Kidney glomerular epithelial cell (primary cell): Measurements from ENCODE around the gene PTPRN2.

Experiments
- DNase-seq: peaks from one replicate; lab custom pipeline; 2025; lab: John Stamatoyannopoulos, UW

Gene PTPRN2

GRCh38 chr7:158015403-158016179 lies 572.0 kb downstream of the PTPRN2 start:
- no peak for DNase-seq

- DNase-seq, result no peak
These were observed 572.6 kb downstream of the PTPRN2 start for GRCh38 chr7:158014976-158015375.

- no peak for DNase-seq
These were observed 574.4 kb downstream of the PTPRN2 start for GRCh38 chr7:158013085-158013668.

GRCh38 chr7:158011941-158012340 lies 575.7 kb downstream of the PTPRN2 start:
- DNase-seq, result no peak

GRCh38 chr7:158010961-158011693 lies 576.5 kb downstream of the PTPRN2 start:
- DNase-seq, result no peak

GRCh38 chr7:158009886-158010285 lies 577.7 kb downstream of the PTPRN2 start:
- no peak for DNase-seq

GRCh38 chr7:158008267-158008666 lies 579.4 kb downstream of the PTPRN2 start:
- DNase-seq, result no peak

GRCh38 chr7:158007697-158008257 lies 579.8 kb downstream of the PTPRN2 start:
- DNase-seq, result no peak

GRCh38 chr7:158006841-158007696 lies 580.6 kb downstream of the PTPRN2 start:
- DNase-seq, result no peak

GRCh38 chr7:158005531-158005930 lies 582.1 kb downstream of the PTPRN2 start:
- no peak for DNase-seq

- no peak for DNase-seq
These were observed 583.5 kb downstream of the PTPRN2 start for GRCh38 chr7:158004123-158004490.

GRCh38 chr7:158003441-158004122 lies 584.0 kb downstream of the PTPRN2 start:
- DNase-seq, result no peak

GRCh38 chr7:158002486-158003080 lies 585.0 kb downstream of the PTPRN2 start:
- DNase-seq, result no peak

- DNase-seq, result no peak
These were observed 585.9 kb downstream of the PTPRN2 start for GRCh38 chr7:158001621-158002320.

- no peak for DNase-seq
These were observed 586.6 kb downstream of the PTPRN2 start for GRCh38 chr7:158001003-158001402.

GRCh38 chr7:158000160-158000559 lies 587.5 kb downstream of the PTPRN2 start:
- DNase-seq, result no peak

- no peak for DNase-seq
These were observed 588.6 kb downstream of the PTPRN2 start for GRCh38 chr7:157998884-157999552.

- DNase-seq, result no peak
These were observed 590.2 kb downstream of the PTPRN2 start for GRCh38 chr7:157997471-157997870.

GRCh38 chr7:157997080-157997440 lies 590.6 kb downstream of the PTPRN2 start:
- no peak for DNase-seq
